NCI-H1417 (cell line): ENCODE data around the gene FRYL.
"Not testable (repeated sequence)": the region's sequence is repeated elsewhere in the genome, so short reads cannot be mapped to it uniquely, and the experiment has no call there.

Experiments used
- DNase-seq, 3 experiments: peaks; one replicate each; lab custom pipeline; 2025; lab: John Stamatoyannopoulos, UW

Gene FRYL

GRCh38 chr4:48785302-48785701 lies 5.2 kb upstream of the FRYL start:
- no peak for DNase-seq

- peak in 1 of 3 experiments; percentile 49 for DNase-seq
Observed at GRCh38 chr4:48781968-48782367, 1.9 kb upstream of the FRYL start.

DNA sequence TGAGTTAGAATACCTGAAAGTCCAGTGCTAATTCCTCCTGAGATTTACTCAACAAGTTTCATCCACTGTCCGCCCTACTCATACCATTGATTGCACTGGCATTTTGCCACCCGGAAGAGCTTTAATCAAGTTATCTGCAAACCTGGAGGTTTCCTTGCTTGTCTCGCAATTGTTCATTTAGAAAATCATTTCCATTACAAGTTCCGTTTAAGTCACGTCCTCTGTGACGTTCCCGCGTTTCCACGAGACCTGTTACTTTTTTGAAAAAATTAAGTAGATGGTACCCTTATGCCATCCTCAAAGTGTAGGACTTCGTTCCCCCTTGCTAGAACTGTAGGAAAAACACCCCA lies 761 bp upstream of the FRYL start:
- peak in 2 of 3 experiments; percentile 49 to 68 for DNase-seq

DNA sequence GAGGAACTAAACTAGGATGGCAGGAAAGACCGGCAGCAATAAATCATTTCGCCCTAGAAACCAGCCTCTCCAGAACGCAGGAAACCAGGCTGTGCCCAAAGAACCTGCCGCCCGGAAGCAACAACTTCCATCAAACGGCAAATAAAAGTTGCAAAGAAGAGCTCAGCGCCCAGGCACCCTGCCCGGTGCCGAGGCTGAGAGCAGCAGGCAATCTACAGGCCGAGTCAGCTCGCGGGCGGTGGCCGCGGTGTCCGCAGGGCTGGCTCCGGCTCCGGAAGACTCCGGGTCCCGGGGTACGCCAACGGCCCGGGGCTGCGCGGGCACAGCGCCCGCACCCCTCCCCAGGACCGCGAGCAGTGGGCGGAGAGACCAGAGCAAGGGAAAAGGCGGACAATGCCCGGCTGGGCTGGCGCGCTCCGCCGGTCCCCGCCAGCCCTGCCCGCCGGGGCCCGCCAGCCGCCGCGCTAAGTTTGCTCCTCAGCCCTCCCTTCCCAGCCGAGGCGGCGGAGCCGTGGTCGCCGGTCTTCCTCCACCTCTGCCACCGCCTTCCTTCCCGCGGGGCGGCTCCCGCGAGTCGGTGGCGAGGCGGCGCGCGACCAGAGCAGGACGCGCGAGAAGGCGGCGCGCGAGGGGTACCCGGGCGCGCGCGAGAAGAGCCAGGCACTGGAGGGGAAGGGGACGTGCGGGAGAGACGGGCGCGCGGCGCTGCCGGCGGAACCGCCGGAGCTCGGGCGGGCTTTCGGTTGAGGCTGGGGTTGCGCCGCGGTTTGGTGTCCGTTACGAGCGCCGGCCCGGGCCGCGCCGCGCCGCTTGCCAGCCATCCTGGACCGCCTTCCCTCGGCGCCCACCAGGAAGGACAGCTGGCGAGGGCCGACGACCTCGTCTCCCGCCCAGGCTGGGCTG lies 733 bp downstream of the FRYL start:
- peak; percentile 69 to 88 (median 84) for DNase-seq

GRCh38 chr4:48778431-48779094 lies 1.5 kb downstream of the FRYL start:
- peak in 1 of 3 experiments; percentile 66 for DNase-seq

- peak in 1 of 3 experiments; percentile 23 for DNase-seq
Observed at GRCh38 chr4:48777739-48778138, 2.3 kb downstream of the FRYL start.

DNA sequence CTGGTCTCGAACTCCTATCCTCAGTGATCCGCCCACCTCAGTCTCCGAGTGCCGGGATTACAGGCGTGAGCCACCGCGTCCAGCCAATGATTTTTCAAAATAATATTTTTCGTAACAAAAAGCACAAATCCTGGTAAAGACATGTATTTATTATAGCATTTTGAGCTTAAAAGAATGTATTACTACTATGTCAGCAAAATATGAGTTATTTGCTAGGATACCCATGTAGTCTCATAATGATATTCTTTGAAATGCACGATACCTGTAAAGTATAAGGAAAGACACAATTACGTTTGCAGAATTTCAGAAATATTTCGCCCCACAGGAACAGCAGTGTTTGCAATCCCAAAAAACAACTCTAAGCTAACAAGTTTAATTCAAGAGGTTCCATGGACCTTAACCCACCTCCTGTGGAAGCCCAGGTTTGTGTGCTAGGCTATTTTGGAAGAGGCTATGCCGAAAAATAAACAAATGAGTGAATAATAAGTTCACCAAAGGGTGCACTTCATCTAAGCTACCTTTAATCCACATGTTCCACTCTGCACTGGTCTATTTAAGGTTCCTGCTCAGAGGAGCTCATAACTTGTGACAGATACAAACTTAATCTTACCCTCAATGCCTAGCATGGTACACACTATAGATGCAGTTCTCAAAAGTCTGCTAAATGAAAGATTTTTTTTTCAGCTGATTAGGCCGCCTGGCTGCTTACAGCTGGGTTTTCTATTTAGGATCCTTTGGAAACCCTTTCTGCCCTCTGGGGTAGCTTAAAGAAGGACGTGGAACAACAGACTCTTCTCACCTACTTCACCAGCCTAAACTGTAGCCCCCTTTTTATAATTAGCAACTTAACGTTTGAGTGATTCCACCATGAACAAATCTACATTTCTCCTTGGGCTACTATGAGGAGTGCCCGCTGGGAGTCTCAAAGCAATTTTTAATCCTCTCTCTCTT lies 5.0 kb downstream of the FRYL start:
- no peak for DNase-seq

GRCh38 chr4:48772556-48772955 lies 7.5 kb downstream of the FRYL start:
- no peak for DNase-seq

- DNase-seq: no peak
Observed at GRCh38 chr4:48767055-48767929, 12.8 kb downstream of the FRYL start.

DNA sequence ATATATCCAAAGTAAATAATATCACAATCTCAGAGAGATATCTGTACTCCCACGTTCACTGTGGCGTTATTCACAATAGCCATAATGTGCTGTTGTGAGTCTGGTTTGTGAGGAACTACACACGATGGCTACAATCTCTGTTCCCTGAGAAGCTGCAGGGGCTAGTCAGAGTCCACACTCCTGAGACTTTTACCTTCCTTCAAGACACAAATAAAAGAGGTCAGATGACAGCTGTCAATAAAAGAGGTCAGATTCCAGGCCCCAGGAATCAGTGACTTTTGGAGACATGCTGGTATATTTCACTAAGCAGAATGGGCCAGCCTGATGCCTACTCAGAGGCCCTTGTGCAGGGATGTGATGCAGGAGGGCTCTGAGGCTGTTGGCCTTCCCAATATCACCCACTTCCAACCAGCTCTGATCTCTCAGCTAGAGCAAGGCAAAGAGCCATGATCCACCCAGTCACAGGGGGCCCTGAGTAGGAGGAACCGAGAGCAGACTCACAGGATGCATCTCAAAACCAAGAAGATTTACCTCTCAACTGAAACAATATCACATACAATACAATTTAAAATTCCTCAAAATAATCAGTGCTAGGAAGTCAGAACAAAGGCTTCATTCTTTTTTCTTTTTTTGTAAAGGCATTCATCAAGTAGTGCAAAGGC lies 13.8 kb downstream of the FRYL start:
- DNase-seq: no peak

DNA sequence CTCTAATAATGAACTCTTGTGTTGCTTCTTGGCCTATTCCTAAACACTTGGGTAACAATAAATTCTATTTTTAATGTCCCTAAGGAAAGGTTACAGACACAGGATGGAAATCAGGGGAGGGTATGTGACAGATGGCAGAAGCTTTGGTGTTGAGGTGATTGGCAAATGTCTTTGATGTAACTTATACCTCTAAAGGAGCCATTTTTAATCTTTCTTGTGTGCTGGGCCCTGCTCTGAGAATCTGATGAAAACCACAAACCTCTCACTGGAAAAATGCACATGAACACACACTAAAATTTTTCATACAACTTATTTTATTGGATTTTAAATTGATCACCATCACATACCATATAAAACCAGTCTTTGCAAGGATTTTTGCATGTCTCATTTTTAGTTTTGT lies 17.7 kb downstream of the FRYL start:
- DNase-seq: no peak

GRCh38 chr4:48761286-48761685 lies 18.8 kb downstream of the FRYL start:
- DNase-seq: peak in 1 of 3 experiments; percentile 24

DNA sequence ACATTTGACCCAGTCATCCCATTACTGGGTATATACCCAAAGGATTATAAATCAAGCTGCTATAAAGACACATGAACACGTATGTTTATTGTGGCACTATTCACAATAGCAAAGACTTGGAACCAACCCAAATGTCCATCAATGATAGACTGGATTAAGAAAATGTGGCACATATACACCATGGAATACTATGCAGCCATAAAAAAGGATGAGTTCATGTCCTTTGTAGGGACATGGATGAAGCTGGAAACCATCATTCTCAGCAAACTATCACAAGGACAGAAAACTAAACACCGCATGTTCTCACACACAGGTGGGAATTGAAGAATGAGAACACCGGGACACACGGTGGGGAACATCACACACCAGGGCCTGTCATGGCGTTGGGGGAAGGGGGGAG lies 21.4 kb downstream of the FRYL start:
- DNase-seq: not testable (repeated sequence)

- no peak for DNase-seq
Observed at GRCh38 chr4:48756689-48757220, 23.3 kb downstream of the FRYL start.

GRCh38 chr4:48755281-48755680 lies 24.8 kb downstream of the FRYL start:
- DNase-seq: no peak

GRCh38 chr4:48753159-48753558 lies 26.9 kb downstream of the FRYL start:
- DNase-seq: no peak

- no peak for DNase-seq
Observed at GRCh38 chr4:48752726-48753125, 27.4 kb downstream of the FRYL start.

DNA sequence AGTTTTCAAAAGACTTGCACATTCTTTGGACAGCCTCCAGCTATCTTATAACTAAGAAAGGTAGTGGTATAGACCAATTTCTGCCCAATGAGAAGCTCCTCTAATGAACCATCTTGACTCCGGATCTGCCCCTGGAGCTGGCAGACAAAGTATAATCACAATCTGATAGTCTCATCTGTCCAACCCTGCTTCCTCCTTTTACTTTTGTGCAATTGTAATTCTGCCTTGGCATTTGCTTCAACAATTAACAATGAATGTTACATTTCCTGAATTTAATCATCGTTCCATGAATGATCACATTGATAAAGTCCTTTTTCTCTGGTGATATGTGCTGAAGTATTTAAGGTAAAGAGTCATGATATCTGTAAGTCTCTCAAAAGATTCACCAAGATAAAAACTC lies 27.8 kb downstream of the FRYL start:
- no peak for DNase-seq

DNA sequence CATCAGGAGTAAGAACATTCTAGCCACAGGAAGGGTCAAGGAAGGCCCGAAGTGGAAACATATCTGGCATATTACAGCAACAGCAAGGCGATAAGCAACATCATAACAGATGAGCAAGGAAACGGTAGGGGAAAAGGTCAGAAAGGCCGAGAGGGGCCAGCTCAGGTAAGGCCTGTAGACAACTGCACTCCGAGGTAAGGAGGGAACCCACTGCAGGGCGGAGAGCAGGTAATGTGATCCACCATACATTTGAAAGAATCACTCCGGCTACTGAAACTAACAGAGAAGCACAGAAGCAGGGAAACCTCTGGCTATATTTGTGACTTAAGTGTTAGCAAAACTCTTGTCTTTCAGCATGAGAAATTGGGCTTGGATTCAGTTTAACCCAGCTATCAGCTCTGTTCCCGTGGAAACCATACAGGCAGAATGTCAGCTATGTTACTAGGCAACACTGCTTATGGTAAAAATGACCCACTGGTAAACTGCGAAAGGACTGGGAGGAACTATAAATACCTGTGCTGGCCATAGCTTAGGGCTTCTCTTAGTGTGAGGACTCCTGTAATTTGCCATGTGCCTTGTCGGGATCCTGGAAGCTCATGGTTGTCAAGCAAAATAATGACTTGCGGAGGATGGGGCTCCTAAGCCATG lies 31.0 kb downstream of the FRYL start:
- peak in 1 of 3 experiments; percentile 6 for DNase-seq
